GM18517 (cell line): Measurements from ENCODE around the gene SH2D3C.

Experiments used
- ATAC-seq: cut with Tn5 transposase; IDR thresholded peaks from one replicate; pipeline ENCODE4 v1.9.1; 2021; ENCODE audit warnings: mild to moderate bottlenecking, moderate library complexity; ENCODE audit not compliant: unreplicated experiment

Gene SH2D3C

DNA sequence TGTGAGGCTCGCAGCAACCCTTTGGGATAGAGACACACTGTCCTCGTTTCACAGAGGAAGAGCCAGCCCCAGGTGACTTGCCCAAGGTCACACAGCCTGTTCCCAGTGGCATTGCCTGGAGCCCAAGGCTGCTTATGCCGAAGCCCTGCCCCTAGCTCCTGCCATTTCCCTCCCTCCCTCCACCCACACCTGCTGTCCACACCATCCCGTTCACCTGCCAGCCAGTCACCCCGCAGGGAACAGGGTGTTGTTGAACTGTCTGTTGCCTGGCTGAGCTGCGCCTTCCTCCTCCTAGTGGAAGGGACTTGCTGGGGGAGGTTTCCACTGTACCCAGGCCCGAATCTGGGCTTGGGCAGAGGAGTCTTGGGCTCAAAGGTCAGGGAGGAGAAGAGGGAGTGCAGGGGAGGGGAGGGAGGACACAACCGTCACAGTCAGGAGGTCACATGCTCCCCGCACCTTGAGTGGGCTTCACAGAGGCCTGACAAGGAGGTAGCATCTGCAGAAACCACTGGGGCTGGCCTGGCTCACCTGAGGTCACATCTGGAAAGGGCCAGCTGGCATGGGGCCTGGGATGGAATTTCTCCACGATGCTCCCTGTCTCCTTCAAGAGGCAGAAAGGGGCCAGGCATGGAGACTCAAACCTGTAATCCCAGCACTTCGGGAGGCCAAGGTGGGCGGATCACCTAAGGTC is 56.3 kb downstream of the SH2D3C start:
- ATAC-seq = no peak

DNA sequence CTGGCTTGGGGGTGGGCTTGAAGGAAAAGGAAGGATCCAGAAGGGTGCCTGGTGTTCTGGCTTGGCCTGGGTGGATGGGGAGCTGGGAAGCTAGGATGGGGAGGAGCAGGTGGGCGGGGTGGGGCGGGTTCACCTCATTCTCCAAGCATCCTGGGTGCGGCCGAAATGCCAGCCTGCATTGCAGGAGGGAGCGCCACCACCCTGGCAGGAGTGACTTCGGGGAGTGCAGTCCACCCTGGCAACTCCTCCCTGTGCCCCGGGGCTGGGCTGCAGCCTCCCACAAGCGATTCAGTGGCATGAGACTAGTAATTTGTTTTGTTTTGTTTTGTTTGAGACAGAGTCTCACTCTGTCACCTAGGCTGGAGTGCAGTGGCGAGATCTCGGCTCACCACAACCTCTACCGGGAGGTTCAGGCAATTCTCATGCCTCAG is 57.1 kb downstream of the SH2D3C start:
- no peak for ATAC-seq

DNA sequence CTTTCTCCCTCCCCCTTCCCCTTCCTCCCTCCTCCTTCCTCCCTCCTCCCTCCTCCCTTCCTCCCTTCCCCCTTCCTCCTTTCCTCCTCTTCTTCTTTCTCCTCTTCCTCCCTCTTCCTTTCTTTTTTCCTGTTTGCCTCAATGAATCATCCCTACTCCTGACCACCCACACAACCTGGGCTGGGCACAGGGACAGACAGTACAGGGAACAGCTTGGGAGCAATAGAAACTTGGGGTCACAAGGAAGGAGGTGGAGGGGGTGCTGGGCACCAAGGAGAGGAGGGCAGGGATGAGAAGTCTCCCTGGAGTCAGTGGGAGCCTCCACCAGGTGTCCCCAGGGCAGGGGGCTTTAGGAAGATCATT is 57.6 kb downstream of the SH2D3C start:
- ATAC-seq = no peak

DNA sequence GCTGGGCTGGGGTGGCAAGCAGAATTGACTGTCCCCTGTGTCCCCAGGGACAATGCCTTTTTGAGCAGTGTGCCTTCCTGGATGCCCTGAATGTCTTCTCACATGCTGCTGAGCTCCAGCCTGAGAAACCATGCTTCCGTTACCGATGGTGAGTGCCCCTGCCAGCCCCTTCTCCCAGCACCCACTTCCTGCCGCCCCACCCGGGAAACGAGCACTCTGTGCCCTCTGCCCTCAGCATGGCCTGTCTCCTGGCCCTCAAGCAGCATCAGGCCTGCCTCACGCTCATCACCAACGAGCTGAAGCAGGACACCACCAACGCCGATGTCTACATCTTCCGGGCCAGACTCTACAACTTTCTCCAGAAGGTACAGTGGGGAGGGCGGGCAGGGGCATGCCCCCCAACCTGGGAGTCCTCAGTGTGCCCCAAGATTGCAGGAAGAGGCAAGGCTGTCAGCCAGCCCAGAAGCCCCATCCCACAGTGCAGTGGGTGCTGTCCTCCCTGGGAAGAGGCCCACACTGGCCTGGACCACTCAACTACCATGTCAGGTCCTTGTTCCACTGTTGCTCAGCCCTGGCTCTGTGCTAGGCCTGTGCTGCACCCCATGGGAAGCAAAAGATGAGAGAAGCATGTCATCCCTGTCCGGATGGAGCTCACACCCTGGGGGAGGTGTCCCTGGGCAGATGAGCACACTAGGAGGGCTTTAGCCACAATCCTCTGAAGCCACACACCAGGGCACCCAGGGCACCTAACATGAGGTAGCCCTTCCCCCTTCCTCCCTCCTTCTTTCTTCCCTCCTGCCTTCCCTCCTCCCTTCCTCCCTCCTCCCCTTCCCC is 58.2 kb downstream of the SH2D3C start:
- ATAC-seq = no peak

DNA sequence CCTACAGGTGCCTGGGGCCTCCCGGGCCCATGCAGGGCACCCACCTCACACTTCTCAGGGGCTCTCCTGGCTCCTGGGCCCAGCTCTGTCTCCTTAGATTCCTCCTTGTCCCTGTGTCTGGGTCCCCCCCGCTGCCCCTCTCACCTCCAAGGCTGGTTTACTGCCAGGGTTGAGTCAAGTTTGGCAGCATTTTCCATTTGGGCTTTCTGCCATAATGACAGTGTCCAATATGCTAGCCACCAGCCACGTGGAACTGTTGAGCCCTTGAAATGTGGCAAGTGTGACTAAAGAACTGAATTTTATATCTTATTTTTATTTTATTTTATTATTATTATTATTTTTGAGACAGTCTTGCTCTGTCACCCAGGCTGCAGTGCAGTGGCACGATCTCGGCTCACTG is 60.7 kb downstream of the SH2D3C start:
- no peak for ATAC-seq

DNA sequence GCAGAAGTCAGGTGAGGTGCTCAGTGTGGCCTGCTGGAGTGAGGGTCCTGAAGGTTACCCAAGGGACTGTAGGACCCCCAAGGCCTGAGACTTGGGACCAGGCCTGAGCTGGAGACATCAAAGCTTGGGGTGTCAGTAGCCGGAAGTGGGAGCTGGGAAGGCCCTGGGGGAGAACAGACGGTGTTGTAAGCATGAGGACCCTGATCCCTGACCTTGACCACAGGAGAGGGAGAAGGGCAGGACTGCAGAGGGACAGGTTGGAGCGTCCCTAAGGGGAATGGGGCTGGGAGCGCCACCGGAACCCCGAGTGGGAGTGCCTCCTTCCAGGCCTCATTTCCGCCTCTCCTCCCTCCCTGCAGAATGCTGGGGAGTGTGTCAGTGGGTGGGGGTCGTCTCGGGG is 62.1 kb downstream of the SH2D3C start:
- ATAC-seq = no peak

DNA sequence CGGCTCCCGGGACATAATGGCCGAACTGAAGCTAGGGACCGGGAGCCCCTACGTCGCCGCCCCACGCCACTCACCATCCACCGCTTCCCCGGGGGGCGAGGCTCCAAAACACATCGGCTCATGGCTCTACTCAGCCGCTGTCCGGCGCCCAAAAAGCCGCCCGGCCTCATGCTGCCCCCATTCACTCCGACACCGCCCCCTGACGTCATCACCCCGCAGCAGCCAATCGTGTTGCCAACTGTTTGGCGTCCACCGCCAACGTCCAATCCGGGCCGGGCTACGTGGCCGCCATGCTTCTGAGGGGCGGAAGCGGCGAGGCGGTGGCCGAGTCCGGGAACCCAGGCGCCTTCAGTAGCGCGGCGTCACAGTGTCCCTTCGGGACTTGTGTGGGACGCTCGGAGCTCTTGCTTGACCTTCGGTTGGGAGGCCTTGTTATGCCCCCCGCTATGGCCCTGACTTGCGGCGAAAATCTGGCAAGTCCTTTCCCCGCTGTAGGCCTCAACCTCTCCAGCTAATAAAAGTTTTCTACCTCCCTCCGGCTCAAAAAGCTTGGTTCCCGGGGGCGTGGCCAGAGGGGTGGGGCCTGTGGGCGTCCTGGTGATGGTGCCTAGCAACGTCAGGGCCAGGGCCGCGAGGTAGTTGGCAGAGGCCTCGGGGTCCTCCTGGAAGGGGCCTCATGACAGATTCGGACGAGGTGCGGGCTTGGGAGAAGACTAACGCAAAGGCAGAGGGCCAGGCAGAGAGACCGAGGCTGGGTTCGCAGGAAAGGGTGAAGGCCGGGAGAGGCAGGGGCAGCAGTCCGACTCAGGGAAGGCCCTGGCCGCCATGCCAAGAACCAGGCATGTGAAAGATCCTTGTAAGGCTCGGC is 62.8 kb downstream of the SH2D3C start, which contains the start of the genes PTRH1 and TTC16:
Gene PTRH1, minus strand, starts transcription at position 194 of the 868 bp plus-strand sequence. Its CDS starts 24 bp downstream, at position 170.
Gene TTC16, plus strand, starts transcription at position 610 of the 868 bp plus-strand sequence. Its CDS starts 67 bp downstream, at position 677.
- ATAC-seq = peak; percentile 80

DNA sequence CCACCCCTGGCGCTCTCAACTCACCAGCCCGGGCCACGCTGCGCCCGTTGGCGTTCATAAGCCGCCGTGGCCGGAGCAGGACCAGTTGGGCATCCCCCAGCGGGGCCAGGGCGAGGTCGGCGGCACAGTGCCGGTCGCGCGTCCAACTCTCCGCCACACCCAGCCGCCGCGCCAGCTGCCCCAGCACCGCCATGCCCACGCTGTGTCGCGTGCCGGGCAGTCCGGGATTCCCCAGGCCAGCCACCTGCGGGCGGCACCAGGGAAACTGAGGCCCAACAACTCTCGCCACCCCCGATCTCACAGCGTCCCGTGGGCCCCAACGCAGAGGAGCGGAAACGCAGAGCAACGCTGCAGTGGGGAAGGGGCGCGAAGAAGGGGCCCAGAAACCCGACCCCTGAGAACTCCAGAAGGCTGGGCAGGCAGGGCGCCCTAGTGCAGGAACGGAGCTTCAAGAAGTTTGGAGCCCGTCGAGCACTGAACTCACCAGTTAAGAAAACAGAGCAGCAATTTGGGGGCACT is 63.5 kb downstream of the SH2D3C start:
- ATAC-seq = peak; percentile 4

DNA sequence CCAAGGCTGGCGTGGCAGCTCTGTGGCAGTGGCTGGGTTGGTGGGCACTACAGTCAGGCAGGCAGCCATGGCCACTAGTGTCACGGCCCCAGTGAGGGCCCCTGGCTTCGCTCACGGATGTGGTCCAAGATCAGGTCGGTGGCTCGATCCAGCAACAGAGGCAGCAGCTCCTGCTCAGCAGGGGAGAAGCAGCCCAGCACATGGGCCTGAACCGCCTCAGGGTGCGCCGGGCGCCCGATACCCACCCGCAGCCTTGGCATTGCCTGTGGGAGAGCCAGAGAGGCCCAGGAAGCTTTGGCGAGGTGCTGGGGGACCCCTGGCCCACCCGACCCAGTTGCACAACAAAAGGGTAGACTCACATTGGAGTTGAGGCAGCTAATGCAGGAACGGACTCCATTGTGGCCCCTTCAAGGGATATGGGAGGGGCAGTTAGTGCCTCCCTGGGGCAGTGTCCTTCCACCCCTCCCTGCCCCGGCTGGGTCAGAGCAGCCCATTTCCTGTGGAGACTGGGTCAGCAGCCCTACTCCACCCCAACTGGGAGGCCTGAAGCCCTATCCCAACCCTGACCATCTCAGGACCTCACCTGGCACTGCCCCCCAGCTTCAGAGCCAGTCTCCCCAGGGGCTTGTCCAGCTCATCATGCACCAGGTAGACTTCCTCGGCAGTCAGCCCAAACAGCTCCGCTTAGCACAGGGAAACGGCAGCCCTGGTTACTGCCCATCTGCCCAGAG is 64.3 kb downstream of the SH2D3C start:
- ATAC-seq = no peak

DNA sequence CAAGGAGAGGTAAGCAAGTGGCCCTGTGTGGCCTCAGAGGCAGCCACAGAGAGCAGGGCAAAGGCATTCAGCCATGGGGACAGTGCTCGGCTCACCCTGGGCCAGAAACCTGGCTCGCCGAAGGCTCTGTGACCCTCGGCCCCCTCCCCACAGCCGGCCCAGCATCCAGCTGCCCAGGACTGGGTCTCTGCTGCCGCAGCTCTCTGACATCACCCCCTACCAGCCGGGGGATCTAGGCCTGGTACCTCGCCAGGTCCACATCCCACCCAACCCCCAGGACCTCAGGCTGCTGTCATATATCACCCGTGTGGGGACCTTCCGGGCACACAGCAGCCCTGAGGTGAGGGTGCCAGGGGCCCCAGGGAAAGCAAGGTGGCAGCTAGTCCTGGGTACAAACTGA is 65.6 kb downstream of the SH2D3C start:
- no peak for ATAC-seq

DNA sequence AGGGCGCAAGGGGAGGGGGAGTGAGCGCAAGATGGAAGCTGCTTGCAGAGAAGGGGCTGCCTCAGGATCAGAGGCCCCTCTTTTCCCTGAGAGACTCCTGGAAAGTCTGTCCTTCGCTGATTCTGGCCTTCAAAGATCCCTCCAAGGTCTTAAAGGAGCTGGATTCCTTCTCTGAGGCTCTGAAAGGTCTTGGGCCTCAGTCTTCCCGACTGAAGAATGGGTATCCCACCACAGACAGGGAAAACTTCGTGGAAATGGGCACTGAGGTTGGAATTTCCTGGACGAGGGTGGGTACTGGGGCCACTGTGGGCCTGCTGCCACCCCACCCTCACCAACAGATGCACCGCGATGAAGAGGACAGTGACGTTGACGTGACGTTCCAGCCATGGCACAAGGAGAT is 66.1 kb downstream of the SH2D3C start:
- ATAC-seq = no peak

DNA sequence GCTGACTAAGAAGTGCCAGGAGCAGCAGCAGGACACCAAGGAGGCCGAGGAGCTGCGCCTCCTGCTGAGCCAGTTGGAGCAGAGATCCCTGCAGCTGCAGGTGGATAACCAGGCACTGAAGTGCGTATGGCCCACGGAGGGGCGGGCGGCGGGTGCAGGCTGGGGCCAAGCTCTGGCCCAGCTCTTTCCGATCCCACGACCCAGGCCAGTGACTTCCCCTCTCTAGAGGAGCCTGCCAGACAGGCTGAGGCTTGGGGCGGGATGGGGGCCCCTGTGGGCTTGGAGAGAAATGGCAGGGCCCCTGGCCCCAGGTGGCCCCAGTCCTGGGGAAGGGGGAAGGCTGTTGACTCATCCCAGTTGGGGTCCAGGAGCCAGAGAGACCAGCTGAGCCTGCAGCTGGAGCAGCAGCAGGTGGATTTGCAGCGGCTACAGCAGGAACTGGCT is 66.6 kb downstream of the SH2D3C start:
- no peak for ATAC-seq

DNA sequence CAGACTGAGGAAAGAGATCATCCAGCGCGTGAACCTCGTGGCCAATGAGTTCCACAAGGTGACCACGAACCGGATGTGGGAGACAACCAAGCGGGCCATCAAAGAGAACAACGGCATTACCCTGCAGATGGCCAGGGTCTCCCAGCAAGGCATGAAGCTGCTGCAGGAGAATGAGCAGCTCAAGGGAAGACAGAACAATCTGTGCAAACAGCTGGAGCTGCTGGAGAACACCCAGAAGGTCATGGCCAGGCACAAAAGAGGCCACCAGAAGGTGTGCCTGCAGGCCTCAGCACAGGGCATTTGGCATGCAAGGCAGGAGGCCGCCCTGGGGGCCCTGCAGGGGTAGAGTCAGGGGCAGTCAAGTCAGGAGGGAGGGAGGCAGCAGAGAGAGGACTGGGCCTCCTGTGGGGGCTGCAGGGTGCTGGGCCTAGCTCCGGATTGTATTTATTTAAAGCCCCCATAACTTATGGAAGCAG is 67.2 kb downstream of the SH2D3C start:
- ATAC-seq = no peak

DNA sequence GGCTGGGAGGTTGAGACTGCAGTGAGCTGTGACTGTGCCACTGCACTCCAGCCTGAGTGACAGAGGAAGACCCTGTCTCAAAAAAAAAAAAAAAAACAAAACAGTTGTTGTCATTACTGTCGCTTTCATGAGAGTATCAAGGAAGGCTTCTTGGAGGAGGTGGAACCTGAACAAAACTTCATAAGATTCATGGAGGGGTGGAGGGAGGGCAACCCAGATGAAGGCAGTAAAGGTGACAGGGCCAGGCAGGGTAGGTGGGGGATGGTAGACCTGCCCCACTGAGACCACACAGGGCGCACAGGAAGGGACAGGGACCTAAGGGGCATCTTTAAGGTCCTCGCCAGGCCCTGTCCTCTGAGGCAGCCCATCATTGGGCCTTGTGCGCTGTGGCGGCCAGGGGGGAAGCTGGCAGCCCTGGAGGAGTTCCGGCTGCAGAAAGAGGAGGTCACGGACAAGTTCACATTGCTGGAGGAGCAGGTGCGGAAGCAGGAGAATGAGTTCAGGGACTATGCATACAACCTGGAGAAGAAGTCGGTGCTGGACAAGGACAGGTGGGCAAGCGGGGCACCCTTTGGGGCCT is 68.2 kb downstream of the SH2D3C start:
- no peak for ATAC-seq

DNA sequence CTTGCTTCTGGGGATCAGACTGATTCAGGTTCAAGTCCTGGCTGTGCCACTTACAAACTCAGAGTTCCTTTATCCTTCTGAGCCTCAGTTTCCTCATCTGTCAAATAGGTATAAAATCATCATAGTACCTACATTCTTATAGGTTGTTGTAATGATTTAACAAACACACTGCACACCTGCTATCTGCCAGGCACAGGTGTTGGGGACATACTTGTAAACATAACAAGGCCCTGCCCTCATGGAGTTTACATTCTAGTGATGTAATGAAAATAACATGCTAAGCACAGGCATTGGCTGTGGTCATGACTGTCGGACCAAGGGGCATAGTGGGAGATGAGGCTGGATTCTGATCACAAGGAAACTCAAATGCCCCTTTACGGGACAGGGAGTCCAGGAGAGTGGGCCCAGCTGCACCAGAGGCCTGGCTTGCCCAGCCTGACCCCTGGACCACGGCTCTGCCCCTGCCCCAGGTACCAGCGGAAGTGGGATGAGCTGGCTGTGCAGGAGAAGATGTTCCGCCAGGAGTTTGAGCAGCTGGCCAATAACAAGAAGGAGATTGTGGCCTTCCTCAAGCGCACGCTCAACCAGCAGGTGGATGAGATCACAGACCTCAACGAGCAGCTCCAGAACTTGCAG is 69.4 kb downstream of the SH2D3C start:
- ATAC-seq = no peak

DNA sequence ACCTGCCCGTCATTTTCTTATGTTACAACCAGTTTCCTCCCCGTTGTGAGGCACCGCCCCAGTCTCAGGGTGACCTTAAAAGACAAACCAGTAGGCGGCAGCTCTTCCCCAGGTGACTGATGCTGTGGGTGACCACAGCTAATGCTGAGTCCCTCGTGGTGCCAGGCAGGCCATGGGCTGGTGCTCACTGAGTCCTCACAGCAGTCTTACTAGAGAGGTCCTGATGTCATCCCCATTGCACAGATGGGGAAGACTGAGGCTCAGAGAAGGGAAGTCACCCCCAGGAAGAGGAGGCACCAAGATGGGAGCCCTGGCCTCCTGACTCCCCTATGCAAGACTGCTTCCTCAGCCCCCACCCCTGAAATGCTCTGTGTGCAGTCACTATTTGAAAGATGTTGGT is 70.7 kb downstream of the SH2D3C start:
- no peak for ATAC-seq

DNA sequence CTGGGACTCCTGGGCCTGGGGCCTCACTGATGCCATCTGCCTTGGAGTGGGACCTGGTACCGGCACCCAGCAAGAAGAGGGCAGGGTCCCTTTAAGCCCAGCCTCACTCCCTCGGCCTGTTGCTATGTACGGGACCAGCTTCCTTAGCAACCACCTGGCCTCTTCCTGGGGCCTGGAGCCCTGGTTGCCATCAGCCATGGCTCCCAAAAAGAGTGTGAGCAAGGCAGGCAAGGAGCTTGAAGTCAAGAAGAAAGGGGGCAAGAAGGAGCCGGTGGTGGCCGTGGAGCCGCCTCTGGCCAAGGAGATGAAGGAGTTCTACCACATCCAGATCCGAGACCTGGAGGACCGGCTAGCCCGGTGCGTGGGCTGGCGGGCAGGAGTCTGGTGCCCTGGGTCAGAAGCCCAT is 71.6 kb downstream of the SH2D3C start, which contains the start of gene CFAP157:
Gene CFAP157, plus strand, starts transcription at position 153 of the 406 bp plus-strand sequence. Its CDS starts 44 bp downstream, at position 197.
- no peak for ATAC-seq

DNA sequence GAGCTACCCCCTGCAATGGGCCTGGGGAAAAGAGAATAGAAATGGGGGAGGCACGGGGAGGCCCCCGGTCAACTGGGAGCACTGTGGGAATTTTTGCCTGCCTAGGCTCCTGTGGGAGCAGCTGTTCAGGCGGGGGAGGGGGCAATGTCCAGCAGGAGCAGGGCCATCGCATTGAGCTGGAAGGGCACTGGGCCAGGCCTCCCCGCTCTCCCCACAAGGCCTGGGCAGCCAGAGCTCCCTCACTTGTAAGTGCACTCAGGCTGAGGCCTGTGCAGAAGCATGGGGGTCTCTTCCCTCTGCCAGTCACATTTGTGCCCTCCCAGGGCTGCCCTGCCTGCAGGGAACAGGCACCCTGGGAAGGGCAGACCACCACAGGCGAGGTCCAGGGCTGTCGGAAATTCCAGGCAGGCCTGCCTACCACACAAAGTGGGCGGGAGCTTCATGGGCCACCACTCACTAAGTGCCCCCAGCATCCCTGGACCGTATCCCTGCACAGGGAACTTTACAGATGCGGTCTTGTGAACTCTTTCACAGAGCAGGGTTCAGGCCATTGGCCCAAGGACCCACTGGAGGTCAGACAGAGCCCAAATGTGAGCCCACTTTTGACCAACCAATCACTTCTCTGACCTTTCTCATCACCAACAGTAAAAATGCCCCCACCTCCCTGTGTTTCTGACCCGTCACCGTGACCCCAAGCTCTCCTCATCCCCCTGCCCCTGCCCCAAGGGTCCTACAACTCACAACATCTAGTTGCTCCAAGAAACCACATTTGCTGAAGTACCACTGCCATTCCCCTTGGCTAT is 72.7 kb downstream of the SH2D3C start:
- ATAC-seq = no peak
